Liver (tissue), 9 donors: ENCODE results near the gene GTF2IRD1. TPM values are rescaled to one million over a fixed set of nuclear protein-coding genes. Genes with fewer than 3 reads are reported as not detected.

Source experiments
- DNase-seq: peaks from one replicate; pipeline ENCODE4 v3.0.0-alpha.2; 2017; ENCODE audit warnings: low spot score
- H3K27ac ChIP-seq, 2 donors: one replicate each; pipeline ENCODE4 v1.7.0; 2013; ENCODE audit warnings: inconsistent platforms in 2 of 2, low read length in 2 of 2, control low read depth in 1 of 2, low read depth in 1 of 2, mild to moderate bottlenecking in 1 of 2
- H3K27me3 ChIP-seq, 4 donors: one replicate each; pipeline versions ENCODE4 v1.6.1 to v1.7.0; 2013; ENCODE audit warnings: low read length in 3 of 4, inconsistent platforms in 1 of 4, mild to moderate bottlenecking in 1 of 4, moderate library complexity in 1 of 4; ENCODE audit not compliant: control insufficient read depth in 4 of 4, insufficient read depth in 4 of 4
- H3K36me3 ChIP-seq, 4 donors: one replicate each; pipeline versions ENCODE4 v1.6.1 to v1.7.0; 2013; ENCODE audit warnings: low read length in 3 of 4, mild to moderate bottlenecking in 3 of 4, low read depth in 1 of 4, moderate library complexity in 1 of 4; ENCODE audit not compliant: control insufficient read depth in 4 of 4, insufficient read depth in 3 of 4
- H3K4me1 ChIP-seq, 4 donors: one replicate each; pipeline versions ENCODE4 v1.6.1 to v1.7.0; 2013; ENCODE audit warnings: low read length in 3 of 4, mild to moderate bottlenecking in 3 of 4, moderate library complexity in 1 of 4; ENCODE audit not compliant: control insufficient read depth in 4 of 4, insufficient read depth in 4 of 4
- H3K4me3 ChIP-seq, 3 donors: one replicate each; pipeline versions ENCODE4 v1.6.1 to v1.7.0; 2013; ENCODE audit warnings: low read length in 3 of 3, control low read depth in 1 of 3, low read depth in 1 of 3, mild to moderate bottlenecking in 1 of 3
- H3K9ac ChIP-seq, 2 donors: one replicate each; pipeline ENCODE4 v1.7.0; 2013; ENCODE audit warnings: low read length in 2 of 2, mild to moderate bottlenecking in 2 of 2, moderate library complexity in 2 of 2, control low read depth in 1 of 2, low read depth in 1 of 2
- H3K9me3 ChIP-seq, 4 donors: one replicate each; pipeline versions ENCODE4 v1.6.1 to v1.7.0; 2013; ENCODE audit warnings: low read length in 3 of 4; ENCODE audit not compliant: control insufficient read depth in 4 of 4
- EGR1 ChIP-seq, 2 donors: IDR thresholded peaks; 2 replicates each; pipeline ENCODE4 v1.6.1; 2016 to 2018; ENCODE audit warnings: antibody characterized with exemption in 2 of 2, low read depth in 2 of 2
- FOXA1 ChIP-seq: IDR thresholded peaks from 2 replicates; pipeline ENCODE4 v1.6.1; 2016; ENCODE audit warnings: antibody characterized with exemption
- FOXA2 ChIP-seq: IDR thresholded peaks from 2 replicates; pipeline ENCODE4 v1.6.1; 2016; ENCODE audit warnings: antibody characterized with exemption
- GABPA ChIP-seq, 2 donors: IDR thresholded peaks in 1 of 2; conservative IDR thresholded peaks in 1 of 2; 2 replicates each; pipeline ENCODE4 v1.6.1; 2016; ENCODE audit warnings: antibody characterized with exemption in 2 of 2, mild to moderate bottlenecking in 1 of 2, moderate library complexity in 1 of 2
- HNF4A ChIP-seq, 2 donors: conservative IDR thresholded peaks; 2 replicates each; pipeline ENCODE4 v1.6.1; 2016; ENCODE audit warnings: antibody characterized with exemption in 2 of 2, mild to moderate bottlenecking in 2 of 2
- HNF4G ChIP-seq: IDR thresholded peaks from 2 replicates; pipeline ENCODE4 v1.6.1; 2016; ENCODE audit warnings: antibody characterized with exemption
- JUND ChIP-seq, 2 donors: IDR thresholded peaks; 2 replicates each; pipeline ENCODE4 v1.6.1; 2016; ENCODE audit warnings: antibody characterized with exemption in 2 of 2
- NR2F2 ChIP-seq: IDR thresholded peaks from 2 replicates; pipeline ENCODE4 v1.6.1; 2016; ENCODE audit warnings: antibody characterized with exemption
- RAD21 ChIP-seq, 2 donors: IDR thresholded peaks; 2 replicates each; pipeline ENCODE4 v1.6.1; 2016; ENCODE audit warnings: antibody characterized with exemption in 2 of 2, mild to moderate bottlenecking in 2 of 2
- RXRA ChIP-seq, 2 donors: IDR thresholded peaks; 2 replicates each; pipeline ENCODE4 v1.6.1; 2017 to 2018; ENCODE audit warnings: antibody characterized with exemption in 2 of 2, mild to moderate bottlenecking in 1 of 2
- SP1 ChIP-seq: IDR thresholded peaks from 2 replicates; pipeline ENCODE4 v1.6.1; 2018; ENCODE audit warnings: antibody characterized with exemption, mild to moderate bottlenecking
- TAF1 ChIP-seq: conservative IDR thresholded peaks from 2 replicates; pipeline ENCODE4 v1.6.1; 2016; ENCODE audit warnings: antibody characterized with exemption, mild to moderate bottlenecking
- YY1 ChIP-seq: IDR thresholded peaks from 2 replicates; pipeline ENCODE4 v1.6.1; 2016; ENCODE audit warnings: antibody characterized with exemption, mild to moderate bottlenecking
- WGBS: extraction: QIAGEN DNeasy Blood & Tissue Kit; methylation state at CpG from one replicate; pipeline ENCODE4 v1.1.7; 2013; 5-methylcytosine and 5-hydroxymethylcytosine counted together
- polyA plus RNA-seq, 2 donors: library from polyadenylated mRNA; stranded (reverse) in 1 of 2; unstranded in 1 of 2; fragments of 200-250 nt in 1 of 2; fragments of >200 nt in 1 of 2; fragmentation: Nextera tagmentation in 1 of 2; extraction: Ambion mirVana in 1 of 2; gene quantifications; one replicate each; pipeline versions ENCODE4 v1.2.1 to v1.2.3, GENCODE V29; 2013 to 2015
- total RNA-seq, 2 donors: library from RNA; depleted of rRNA; stranded (reverse); fragments of >200 nt; gene quantifications; one replicate each; pipeline ENCODE4 v1.2.3, GENCODE V29; 2014
- TF ChIP-seq, protein P1 (sequence below): IDR thresholded peaks from 2 replicates; pipeline ENCODE4 v1.6.1; 2016; ENCODE audit warnings: antibody characterized with exemption
- TF ChIP-seq, protein P2 (sequence below): IDR thresholded peaks from 2 replicates; pipeline ENCODE4 v1.6.1; 2016; ENCODE audit warnings: antibody characterized with exemption, mild to moderate bottlenecking
- TF ChIP-seq, protein P3 (sequence below): IDR thresholded peaks from 2 replicates; pipeline ENCODE4 v1.6.1; 2016; ENCODE audit warnings: antibody characterized with exemption
- TF ChIP-seq, protein P4 (sequence below): IDR thresholded peaks from 2 replicates; pipeline ENCODE4 v1.6.1; 2016; ENCODE audit warnings: antibody characterized with exemption
- TF ChIP-seq, protein P5 (sequence below): fragments of 150-350 bp; IDR thresholded peaks from 2 replicates; pipeline ENCODE4 v1.5.1; 2017; ENCODE audit warnings: improper control_type of control experiment, low read depth, low read length; ENCODE audit not compliant: missing input control
- donor health status: healthy.
- donor health status: healthy.
- donor health status: healthy.
- donor health status: healthy.
- donor health status: healthy.

The GTF2IRD1 gene
- total and polyA plus RNA-seq, 4 donors: 2.0 to 7.4 (median 3.3) TPM

DNA sequence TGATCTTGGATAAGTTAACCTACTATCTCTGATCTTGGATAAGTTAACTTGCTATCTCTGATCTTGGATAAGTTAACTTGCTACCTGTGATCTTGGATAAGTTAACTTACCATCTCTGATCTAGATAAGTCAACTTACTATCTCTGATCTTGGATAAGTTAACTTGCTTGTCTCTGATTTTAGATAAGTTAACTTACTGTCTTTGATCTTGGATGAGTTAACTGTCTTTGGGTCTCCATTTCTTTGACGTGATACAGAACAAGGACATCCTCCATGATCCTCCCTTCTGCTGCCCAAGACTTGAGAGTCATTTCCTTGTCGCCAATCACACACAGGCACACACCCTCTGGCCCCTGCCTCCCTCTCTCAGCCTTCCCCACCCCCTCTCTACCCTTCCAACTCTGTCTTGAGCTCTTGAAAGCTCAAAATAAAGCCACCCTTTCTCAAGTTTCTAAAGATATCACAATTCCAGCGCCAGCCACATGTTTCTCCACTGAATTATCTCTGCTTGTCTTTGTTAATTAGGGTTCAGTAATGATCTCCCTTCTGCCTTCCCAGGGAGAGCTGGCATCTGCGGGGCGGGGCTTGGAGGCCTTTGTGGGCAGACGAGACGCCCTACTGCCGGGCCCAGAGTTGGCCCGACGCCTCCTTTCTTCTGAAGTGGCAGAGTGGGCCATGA lies 118.7 kb downstream of the GTF2IRD1 start:
- H3K27me3 ChIP-seq: no peaks in the 10 kb centered on the region
- no peak overlapping the region for H3K9ac ChIP-seq
- H3K36me3 ChIP-seq: no peaks in the 10 kb centered on the region
- H3K9me3 ChIP-seq: no peaks in the 10 kb centered on the region
- no peak overlapping the region for H3K27ac ChIP-seq
- H3K4me3 ChIP-seq: no peak overlapping the region
- peaks cover 0 to 6% (median 0%) of the 10 kb centered on the region in 4 donors for H3K4me1 ChIP-seq
- no peak for DNase-seq
- no peak for TF ChIP-seq FOXA2
- TF ChIP-seq TAF1: no peak
- TF ChIP-seq, protein P1, sequence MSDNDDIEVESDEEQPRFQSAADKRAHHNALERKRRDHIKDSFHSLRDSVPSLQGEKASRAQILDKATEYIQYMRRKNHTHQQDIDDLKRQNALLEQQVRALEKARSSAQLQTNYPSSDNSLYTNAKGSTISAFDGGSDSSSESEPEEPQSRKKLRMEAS: no peak
- no peak for TF ChIP-seq GABPA (IDR thresholded peaks at IDR 0.05 in 1 of 2, conservative IDR thresholded peaks at IDR 0.05 in 1 of 2)
- no peak for TF ChIP-seq HNF4A (conservative IDR thresholded peaks at IDR 0.05)
- TF ChIP-seq, protein P2, sequence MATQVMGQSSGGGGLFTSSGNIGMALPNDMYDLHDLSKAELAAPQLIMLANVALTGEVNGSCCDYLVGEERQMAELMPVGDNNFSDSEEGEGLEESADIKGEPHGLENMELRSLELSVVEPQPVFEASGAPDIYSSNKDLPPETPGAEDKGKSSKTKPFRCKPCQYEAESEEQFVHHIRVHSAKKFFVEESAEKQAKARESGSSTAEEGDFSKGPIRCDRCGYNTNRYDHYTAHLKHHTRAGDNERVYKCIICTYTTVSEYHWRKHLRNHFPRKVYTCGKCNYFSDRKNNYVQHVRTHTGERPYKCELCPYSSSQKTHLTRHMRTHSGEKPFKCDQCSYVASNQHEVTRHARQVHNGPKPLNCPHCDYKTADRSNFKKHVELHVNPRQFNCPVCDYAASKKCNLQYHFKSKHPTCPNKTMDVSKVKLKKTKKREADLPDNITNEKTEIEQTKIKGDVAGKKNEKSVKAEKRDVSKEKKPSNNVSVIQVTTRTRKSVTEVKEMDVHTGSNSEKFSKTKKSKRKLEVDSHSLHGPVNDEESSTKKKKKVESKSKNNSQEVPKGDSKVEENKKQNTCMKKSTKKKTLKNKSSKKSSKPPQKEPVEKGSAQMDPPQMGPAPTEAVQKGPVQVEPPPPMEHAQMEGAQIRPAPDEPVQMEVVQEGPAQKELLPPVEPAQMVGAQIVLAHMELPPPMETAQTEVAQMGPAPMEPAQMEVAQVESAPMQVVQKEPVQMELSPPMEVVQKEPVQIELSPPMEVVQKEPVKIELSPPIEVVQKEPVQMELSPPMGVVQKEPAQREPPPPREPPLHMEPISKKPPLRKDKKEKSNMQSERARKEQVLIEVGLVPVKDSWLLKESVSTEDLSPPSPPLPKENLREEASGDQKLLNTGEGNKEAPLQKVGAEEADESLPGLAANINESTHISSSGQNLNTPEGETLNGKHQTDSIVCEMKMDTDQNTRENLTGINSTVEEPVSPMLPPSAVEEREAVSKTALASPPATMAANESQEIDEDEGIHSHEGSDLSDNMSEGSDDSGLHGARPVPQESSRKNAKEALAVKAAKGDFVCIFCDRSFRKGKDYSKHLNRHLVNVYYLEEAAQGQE: no peak
- no peak for TF ChIP-seq HNF4G
- no peak for TF ChIP-seq YY1
- TF ChIP-seq, protein P3, sequence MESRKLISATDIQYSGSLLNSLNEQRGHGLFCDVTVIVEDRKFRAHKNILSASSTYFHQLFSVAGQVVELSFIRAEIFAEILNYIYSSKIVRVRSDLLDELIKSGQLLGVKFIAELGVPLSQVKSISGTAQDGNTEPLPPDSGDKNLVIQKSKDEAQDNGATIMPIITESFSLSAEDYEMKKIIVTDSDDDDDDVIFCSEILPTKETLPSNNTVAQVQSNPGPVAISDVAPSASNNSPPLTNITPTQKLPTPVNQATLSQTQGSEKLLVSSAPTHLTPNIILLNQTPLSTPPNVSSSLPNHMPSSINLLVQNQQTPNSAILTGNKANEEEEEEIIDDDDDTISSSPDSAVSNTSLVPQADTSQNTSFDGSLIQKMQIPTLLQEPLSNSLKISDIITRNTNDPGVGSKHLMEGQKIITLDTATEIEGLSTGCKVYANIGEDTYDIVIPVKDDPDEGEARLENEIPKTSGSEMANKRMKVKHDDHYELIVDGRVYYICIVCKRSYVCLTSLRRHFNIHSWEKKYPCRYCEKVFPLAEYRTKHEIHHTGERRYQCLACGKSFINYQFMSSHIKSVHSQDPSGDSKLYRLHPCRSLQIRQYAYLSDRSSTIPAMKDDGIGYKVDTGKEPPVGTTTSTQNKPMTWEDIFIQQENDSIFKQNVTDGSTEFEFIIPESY: no peak
- TF ChIP-seq SP1: no peak
- TF ChIP-seq JUND (IDR thresholded peaks at IDR 0.05): no peak
- no peak for TF ChIP-seq NR2F2
- TF ChIP-seq EGR1 (IDR thresholded peaks at IDR 0.05; ENCODE audit: low read depth in 2 of 2): no peak
- TF ChIP-seq RXRA (IDR thresholded peaks at IDR 0.05): no peak
- TF ChIP-seq, protein P4, sequence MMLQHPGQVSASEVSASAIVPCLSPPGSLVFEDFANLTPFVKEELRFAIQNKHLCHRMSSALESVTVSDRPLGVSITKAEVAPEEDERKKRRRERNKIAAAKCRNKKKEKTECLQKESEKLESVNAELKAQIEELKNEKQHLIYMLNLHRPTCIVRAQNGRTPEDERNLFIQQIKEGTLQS: no peak
- TF ChIP-seq FOXA1: no peak
- no peak for TF ChIP-seq RAD21 (IDR thresholded peaks at IDR 0.05)
- TF ChIP-seq, protein P5, sequence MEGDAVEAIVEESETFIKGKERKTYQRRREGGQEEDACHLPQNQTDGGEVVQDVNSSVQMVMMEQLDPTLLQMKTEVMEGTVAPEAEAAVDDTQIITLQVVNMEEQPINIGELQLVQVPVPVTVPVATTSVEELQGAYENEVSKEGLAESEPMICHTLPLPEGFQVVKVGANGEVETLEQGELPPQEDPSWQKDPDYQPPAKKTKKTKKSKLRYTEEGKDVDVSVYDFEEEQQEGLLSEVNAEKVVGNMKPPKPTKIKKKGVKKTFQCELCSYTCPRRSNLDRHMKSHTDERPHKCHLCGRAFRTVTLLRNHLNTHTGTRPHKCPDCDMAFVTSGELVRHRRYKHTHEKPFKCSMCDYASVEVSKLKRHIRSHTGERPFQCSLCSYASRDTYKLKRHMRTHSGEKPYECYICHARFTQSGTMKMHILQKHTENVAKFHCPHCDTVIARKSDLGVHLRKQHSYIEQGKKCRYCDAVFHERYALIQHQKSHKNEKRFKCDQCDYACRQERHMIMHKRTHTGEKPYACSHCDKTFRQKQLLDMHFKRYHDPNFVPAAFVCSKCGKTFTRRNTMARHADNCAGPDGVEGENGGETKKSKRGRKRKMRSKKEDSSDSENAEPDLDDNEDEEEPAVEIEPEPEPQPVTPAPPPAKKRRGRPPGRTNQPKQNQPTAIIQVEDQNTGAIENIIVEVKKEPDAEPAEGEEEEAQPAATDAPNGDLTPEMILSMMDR: no peak
- 84% methylated on average over 10 of the region's 10 CpGs for WGBS
